Measurements from ENCODE around the gene KMO.

GRCh38 chr1:241532864-241533263 lies 686 bp downstream of the KMO start:
- TF ChIP-seq POLR2A (IDR thresholded peaks at IDR 0.05) (peak; percentile 33), CTCF (IDR thresholded peaks at IDR 0.05) (no peak)
